ENCODE measurements around the gene DDR1.
A peak's percentile ranks its signal among the peaks of the same experiment; 100 is the strongest.

Gene DDR1

DNA sequence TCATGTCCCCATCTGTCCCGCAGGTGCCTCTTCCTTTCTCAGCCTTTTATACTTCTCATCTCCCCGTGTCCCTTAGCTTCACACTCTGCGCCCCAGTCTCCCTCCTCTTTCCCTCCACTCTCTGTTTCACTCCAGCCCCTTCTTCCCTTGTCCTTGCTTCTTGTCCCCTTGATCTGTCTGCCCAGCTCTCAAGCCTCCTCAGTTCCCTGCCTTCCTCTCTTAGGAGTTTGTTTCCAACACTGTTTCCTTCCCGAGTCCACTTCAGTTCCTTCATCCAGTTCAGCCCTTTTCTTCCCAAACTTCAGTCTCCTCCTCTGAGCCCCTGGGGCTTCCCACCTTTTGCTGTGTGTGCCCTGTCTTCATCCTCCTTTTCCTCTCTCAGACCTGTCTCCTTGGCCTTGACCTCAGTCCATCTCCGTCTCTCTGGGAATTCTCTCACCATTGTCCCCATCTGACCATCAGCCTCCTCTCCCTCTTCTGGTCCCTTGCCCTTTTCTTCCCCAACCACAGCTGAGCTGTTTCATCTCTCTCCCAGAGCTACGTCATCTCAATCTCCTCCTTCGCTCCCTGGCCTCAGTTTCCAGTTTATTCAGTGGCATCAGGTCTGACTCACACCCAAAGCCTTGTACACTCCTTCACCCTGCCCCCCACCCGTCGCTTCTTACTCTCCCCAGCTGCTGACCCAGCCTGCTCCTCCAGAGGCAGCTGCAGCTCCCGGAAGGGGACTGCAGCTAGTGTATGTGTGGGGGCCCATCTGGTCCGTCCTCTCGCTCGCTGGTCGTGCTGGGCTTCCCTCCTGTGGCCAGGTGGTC lies 2.7 kb upstream of the DDR1 start:
- no peak for DNase-seq (ENCODE audit: low read depth)

DNA sequence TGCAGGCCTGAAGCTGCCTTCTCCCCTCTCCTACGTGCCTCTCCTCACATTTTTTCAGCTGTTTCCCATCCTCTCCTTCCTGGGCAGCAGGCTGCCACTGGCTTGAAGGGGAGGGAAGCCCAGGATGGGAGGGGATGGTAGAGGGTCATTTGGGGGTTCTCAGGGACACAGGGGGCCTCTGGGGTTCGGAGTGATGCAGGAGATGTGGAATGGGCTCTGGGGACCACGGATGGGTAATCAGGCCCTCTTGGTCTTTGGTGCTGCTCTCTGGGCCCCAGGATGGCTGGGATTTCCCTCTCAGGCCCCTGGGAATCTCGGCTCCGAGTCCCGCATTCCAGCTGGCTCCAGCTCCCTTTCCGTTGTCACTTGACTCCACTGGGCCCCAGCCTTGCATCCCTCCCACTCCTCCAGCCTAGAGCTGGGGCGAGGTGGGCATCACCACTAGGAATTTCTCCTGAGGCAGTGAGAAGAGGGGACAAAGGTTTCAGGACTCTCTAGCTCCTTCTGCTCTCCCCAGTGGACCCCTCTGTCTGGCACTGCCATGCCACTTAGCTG lies 2.0 kb upstream of the DDR1 start:
- no peak for DNase-seq (ENCODE audit: low read depth)

DNA sequence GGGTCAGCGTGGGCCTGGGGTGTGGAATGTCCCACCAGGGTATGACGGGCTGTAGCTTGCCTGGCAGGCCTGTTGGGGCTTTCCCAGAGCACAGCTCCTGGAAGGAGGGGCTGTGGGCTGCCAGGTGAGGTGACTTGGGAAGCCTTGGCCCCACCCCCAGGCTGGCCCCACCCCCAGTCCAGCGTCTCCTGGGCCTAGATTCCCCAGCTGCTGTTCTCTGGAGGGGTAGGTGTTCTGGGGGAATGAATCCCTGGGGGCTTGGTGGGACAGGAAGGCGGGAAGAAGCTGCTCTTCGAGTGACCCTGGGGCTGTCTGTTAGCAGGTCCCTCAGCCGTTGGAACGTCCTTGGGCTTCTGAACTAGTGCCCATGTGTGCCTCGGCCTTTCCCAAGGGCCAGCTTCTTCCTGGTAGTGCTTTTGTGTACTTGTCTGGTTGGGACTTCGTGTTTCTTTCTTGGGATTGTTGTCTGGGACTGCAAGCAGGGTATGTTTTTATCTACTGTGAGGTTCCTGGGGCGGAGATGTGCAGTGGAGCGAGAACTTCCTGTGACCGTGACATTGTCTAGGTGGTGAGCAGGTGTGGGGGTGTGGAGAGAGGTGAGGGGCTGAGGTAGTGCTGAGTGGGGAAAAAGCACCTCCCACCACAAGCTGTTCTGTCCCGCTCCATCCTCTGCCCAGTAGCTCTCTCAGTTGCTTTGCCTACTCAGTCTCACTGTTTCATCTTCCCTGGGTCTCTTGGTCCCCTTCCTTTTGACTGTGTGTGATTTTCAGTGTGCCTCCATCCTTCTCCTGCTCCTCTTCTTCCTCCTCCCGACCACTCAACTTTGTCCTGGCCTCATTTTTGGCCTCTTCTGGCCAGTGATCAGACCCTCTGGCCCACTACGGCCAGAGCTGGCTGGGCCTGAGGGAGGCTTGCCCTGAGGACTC lies 1.3 kb upstream of the DDR1 start:
- no peak for DNase-seq (ENCODE audit: low read depth)

DNA sequence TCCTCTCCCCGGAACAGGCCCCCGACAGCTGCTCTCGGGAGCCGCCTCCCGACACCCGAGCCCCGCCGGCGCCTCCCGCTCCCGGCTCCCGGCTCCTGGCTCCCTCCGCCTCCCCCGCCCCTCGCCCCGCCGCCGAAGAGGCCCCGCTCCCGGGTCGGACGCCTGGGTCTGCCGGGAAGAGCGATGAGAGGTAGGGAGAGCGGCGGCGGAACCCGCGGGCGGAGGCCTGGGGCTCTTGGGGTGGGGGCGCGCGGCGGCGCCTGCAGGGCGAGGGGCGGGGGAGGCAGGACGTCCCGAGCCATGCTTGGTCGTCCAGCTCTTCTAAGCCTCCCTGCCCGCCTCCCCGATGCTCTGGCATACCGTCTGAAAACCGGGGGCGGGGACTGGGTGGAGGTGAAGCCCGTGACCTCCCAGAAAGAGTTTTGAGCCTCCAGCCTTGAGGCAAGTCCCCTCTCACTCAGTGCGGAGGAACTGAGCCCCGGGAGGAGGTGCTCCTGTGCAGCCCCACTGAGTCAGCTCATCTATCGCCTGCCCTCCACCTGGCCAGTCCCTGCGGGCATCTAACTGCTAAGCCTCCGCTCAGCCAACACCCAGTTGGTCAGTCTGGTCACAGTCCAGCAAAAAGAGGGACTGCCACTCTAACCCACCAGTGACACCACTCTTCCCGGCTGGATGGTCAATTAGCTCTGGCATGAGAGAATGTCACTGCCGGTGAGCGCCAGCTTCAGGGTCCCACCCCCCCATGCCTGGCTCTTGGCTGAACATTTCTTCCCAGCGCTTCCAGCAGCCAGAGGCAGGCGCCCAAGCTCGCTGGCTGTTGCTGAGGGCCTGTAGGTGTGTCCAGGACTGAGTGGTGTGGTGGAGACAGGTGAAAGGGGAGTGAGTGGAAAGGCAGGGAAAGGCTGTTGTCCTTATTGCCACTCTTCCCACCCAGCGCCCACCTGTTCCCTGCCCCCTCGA lies 482 bp downstream of the DDR1 start:
- no peak for DNase-seq (ENCODE audit: low read depth)

DNA sequence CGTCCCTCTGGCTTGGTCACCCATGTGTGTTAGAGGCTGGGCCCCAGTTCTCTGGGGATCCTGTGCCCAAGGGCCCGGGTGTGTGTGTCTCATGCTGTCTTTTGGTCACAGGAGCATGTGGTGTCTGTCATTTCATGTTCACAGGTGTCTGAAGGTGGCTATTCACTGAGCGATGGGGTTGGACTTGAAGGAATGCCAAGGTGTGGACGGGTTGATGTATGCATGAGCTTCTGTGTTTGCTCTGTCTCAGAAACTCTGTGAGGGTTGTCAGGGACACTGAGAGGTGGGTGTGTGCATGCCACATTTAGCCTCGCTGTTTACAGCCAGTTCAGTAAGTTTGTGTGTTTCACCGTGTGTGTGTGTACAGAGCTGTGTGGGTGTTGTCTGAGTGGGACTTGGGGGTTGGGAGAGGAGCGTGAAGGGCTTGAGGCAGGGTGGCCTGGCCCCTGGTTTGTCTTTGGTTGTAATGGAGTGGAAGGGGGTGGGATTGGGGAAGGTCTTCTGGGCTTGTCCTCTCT lies 1.2 kb downstream of the DDR1 start:
- no peak for DNase-seq (ENCODE audit: low read depth)

DNA sequence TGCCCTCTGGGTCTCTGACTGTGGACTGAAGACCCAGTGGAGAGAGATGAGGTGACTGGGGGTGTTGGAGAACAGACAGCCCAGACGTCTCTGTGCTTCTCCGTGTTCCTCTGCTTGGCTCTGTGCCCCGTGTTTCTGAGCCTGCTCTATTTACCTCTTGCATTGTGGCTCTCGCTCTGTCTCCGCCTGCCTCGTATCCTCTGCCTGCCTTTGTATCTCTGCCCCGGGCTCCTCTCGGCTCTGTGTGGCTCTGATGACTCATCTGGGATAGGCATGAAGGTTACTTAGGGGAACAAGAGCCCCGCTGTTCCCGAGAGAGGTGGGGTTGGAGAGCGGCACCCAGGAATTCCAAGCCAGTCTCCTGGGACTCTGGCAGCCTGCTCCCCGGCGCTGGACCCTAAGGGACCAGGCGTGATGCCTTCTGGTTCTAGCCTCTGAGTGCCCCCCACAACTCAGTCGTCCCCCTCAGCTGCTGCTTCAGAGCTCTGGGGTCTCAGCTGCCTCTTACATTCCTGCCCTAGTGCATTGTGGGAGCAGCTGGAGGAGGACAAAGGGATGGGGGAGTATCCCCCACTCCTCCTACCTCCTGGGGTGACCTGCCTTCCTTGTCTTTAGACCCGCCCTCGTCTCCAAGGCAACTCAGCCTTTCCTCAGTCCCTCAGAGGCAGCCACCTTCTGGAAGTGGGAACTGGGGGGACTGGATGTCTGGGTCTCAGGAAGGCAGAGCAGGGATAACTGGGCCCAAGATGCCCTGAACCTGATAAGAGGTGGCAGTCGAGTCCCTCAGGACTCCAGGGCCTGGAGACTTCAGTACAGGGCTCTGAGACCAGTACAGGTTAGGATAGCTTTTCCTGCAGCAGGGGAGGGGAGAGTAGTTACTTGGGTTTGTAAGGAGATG lies 1.9 kb downstream of the DDR1 start:
- DNase-seq (ENCODE audit: low read depth): peak; percentile 17

DNA sequence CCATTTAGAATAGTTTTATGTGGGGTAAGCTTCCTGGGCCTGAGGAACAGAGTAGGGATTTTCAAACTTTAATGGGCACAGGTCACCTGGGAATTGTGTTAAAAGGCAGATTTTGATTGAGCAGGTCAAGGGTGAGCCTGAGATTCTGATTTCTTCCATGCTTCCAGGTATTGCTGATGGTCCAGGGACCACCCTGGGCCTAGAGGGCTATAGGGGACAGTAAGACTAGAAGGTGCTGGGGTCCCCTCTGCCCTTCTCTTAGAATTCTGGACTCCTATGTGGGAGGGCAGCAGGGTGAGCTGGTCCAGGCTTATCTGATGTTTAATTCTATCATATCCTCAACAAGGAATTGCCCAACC lies 2.6 kb downstream of the DDR1 start:
- no peak for DNase-seq (ENCODE audit: low read depth)

DNA sequence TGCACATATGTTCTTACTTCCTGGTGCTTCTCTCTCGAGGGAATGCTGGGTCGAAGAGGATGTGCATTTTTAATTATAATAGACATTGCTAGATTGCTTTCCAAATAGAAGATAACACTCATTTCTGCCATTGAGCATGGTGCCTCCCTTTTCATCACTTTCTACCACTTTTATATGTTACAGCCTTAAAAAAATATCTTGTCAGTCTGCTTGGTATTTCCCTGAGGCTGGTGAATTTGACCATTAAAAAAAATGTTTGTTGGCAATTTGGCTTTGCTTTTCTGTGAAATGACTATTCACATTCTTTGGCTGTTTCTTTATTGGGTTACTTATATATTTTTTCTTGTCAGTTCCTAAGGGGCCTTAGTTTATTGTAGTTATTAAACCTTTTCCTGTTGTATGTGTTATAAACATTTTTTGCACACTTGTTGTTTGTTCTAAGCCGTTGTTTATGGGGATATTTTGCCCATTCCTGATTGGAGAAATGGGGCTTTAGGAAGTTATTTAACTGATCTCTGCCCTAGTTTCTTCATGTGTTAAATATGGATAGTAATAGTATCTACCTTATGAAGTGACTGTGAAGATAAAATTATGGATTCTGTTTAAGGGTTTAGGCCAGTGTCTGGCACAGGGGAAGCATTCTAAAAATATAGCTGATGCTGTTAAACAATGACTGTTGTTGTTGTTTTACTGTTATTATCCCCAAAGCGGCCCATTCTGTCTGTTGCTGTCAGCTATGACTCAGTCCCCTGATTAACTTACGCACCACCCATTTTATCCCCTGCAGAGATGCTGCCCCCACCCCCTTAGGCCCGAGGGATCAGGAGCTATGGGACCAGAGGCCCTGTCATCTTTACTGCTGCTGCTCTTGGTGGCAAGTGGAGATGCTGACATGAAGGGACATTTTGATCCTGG lies 3.8 kb downstream of the DDR1 start:
- DNase-seq (ENCODE audit: low read depth): no peak

DNA sequence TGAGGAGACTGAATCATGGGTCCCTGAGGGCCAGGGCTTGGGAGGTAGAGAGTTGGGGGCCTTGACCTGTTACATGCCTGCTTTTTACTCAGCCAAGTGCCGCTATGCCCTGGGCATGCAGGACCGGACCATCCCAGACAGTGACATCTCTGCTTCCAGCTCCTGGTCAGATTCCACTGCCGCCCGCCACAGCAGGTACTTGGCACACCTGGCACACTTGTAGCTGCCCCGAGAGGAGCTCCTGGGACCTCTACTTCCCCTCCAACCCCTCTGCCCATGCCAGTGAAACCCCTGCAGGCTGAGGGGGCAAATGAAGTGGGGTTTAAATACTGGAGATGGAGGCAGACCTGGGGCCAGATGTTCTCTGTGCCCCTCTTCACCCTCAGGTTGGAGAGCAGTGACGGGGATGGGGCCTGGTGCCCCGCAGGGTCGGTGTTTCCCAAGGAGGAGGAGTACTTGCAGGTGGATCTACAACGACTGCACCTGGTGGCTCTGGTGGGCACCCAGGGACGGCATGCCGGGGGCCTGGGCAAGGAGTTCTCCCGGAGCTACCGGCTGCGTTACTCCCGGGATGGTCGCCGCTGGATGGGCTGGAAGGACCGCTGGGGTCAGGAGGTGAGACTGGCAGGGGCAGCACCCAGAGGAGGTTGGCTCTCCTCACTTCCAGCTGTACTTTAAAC lies 4.6 kb downstream of the DDR1 start:
- DNase-seq (ENCODE audit: low read depth): no peak

DNA sequence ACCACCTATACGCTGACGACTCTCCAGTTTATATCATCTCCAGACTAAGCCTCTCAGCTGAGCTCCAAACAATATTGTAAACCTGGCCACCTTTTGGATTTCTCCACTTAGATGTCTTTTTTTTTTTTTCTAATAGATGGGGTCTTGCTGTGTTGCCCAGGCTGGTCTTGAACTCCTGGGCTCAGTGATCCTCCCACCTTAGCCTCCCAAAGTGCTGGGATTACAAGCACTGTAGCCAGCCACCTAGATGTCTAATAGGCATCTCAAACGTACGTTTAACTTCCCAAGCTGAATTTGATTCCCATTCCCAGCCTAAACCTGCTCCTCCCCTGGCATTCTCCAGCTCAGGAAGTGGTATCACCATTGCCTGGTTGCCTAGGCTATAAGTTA lies 5.2 kb downstream of the DDR1 start:
- DNase-seq (ENCODE audit: low read depth): no peak

DNA sequence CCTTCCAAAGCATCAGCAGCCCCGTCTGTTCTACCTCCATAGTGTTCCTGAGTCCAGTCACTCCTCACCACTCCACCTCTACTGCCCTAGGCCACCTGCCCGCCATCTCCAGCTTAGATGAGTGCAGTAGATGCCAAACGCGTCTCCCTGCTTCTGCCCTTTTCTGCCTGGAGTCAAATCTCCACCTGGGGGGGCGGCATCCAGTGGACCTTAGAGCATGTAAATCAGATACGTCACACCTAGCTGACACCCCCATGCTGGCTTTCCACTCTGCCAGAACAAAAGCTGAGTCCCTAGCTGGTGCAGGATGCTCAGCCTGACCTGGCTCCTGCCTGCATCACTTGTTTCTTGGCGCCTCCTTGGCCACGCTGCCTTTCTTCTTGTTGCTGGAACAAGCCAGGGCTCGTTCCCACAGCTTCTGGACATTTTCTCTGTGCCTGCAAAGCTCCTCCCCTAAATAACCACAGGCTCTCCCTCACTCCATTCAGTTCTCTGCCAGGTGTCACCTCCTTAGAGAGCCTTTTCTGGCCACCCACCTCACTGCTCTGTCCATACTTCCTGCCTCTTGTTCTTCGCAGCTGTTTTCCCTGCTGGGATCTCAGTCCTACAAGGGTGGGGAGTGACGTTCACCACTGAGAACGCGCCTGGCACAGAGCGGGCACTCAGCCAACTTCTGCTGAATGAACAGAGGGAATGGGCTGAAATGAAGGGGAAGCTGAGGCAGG lies 5.8 kb downstream of the DDR1 start:
- DNase-seq (ENCODE audit: low read depth): no peak

DNA sequence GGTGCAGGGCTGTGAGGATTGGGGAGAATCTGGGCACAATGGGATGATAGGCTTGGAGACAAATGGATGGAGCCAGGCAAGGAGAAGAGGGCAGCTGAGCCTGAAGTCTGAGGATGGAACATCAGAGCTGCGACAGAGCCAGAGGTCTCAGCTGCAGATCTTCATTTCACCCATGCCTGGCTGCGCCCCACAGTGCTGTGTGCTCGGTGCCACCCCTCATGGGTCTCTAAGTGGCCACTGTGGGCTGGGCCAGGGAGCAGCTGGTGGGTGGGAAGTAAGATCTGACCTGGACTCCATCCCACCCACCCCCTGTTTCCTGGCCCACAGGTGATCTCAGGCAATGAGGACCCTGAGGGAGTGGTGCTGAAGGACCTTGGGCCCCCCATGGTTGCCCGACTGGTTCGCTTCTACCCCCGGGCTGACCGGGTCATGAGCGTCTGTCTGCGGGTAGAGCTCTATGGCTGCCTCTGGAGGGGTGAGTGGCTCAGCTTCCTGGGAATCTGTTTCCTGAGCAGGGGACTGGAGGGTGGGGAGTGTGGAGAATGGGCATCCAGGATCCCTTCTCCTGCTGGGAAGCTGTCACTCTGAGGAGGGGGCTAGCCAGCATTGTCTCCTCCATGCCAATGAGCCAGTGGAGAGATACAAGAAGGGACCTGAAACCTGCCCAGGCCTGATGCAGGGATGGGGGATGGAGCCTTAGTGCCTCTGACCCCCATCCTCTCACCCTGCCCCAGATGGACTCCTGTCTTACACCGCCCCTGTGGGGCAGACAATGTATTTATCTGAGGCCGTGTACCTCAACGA lies 6.5 kb downstream of the DDR1 start:
- no peak for DNase-seq (ENCODE audit: low read depth)

DNA sequence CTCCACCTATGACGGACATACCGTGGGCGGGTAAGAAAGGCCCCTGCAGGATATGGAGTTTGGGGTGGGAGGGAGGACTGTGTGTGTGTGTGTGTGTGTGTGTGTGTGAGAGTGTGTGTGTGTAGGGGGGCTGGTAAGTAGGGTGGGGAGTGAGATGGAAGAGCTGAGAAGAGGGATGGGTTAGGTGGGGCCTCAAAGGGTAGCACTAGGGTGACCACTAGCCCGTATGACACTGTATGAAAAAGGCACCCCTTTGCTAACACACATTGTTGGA lies 7.1 kb downstream of the DDR1 start:
- no peak for DNase-seq (ENCODE audit: low read depth)

DNA sequence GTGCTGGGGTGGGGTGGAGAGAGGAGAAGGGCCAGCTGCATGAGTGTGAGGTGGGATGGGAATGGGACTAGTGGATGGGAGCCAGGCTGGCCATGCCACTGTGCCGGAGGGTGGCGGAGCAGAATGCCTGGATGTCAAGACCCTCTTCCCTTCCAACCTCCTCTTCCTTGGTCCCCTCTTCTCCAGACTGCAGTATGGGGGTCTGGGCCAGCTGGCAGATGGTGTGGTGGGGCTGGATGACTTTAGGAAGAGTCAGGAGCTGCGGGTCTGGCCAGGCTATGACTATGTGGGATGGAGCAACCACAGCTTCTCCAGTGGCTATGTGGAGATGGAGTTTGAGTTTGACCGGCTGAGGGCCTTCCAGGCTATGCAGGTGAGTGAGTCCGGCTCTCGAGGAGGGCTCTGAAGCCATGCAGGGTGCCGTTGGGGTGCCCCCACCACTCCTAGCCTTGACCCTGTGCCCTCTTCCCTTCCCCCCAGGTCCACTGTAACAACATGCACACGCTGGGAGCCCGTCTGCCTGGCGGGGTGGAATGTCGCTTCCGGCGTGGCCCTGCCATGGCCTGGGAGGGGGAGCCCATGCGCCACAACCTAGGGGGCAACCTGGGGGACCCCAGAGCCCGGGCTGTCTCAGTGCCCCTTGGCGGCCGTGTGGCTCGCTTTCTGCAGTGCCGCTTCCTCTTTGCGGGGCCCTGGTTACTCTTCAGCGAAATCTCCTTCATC lies 7.7 kb downstream of the DDR1 start:
- DNase-seq (ENCODE audit: low read depth): no peak

DNA sequence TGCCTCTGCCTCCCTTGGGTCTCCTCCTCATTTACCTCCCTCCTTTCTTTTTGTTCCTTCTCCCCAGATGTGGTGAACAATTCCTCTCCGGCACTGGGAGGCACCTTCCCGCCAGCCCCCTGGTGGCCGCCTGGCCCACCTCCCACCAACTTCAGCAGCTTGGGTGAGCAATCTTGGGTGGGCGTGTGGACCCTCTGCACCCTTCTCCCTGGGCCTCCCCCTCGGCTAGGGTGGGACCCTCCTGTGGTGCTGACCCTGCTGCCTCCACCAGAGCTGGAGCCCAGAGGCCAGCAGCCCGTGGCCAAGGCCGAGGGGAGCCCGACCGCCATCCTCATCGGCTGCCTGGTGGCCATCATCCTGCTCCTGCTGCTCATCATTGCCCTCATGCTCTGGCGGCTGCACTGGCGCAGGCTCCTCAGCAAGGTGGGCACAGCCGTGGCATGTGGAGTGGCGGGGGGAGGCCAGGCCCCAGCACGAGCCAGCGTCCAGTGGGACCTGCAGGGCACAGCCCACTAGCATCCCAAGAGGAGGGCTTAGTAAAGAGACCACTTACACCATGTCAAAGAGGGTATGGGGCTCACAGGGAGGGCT lies 8.8 kb downstream of the DDR1 start:
- no peak for DNase-seq (ENCODE audit: low read depth)

DNA sequence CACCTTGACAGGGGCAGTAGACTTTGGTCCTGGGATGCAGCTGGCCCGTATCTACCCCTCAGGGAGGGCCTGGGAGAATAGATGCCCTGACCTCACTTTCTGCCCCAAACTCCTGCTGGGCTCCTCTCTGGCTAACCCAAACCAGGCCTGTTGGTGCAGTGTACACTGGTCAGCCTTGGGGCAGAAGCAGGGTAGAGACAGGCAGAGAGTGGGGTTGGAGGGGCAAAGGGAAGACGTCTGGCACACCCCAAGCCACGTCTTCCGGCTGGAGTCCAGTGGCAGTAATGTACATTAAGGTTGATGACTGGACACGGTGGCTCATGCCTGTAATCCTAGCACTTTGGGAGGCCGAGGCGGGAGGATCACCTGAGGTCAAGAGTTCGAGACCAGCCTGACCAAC lies 9.3 kb downstream of the DDR1 start:
- DNase-seq (ENCODE audit: low read depth): no peak

DNA sequence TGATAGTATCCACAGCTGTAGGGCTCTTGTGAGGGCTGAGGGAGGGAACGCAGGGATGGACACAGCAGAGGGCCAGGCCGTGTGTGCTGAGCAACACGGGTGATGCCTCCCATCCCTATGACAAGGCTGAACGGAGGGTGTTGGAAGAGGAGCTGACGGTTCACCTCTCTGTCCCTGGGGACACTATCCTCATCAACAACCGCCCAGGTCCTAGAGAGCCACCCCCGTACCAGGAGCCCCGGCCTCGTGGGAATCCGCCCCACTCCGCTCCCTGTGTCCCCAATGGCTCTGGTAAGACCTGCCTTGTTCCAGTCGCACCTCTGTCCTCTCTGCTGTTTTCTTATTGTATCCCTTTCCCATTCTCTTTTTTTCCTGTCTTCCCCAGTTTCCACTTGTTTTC lies 10.1 kb downstream of the DDR1 start:
- DNase-seq (ENCODE audit: low read depth): no peak

All from activated T-cell treated with anti-CD3 and anti-CD28 coated beads for 1 hour (primary cell).